ENCODE data around the gene SH3BP5L. TPM values are rescaled to one million over a fixed set of nuclear protein-coding genes. Genes with fewer than 3 reads are reported as not detected.

Gene SH3BP5L
- total and polyA plus RNA-seq, 2 of the 13 experiments (the other 11 are each of a cell fraction or from before 2014, with no cell fraction given) = 10.3 to 14.9 TPM

DNA sequence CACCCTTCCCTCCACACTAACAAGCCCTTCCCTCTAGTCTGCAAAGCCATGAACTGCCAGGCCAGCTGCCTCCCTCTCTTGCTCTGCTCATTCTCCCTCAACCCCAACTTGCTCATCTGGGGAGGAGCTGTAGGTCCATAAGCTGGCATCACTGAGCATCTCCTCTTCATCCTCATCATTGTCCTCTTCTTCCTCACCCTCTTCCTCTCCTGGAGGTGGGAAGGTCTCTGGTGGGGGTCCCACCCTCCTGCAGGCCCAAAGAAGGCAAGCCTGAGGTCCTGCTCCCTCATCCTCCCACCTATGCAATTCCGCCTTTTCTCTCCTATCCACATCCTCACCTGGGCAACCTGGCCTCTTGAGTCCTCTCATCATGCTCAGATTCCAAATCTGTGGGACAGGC is 30.5 kb upstream of the SH3BP5L start (continued):
- no peak for TF ChIP-seq ZNF343 (CRISPR knock-in tag; IDR thresholded peaks at IDR 0.05)
- TF ChIP-seq, protein P1, sequence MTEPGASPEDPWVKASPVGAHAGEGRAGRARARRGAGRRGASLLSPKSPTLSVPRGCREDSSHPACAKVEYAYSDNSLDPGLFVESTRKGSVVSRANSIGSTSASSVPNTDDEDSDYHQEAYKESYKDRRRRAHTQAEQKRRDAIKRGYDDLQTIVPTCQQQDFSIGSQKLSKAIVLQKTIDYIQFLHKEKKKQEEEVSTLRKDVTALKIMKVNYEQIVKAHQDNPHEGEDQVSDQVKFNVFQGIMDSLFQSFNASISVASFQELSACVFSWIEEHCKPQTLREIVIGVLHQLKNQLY (CRISPR knock-in tag; IDR thresholded peaks at IDR 0.05) = no peak
- TF ChIP-seq, protein P2, sequence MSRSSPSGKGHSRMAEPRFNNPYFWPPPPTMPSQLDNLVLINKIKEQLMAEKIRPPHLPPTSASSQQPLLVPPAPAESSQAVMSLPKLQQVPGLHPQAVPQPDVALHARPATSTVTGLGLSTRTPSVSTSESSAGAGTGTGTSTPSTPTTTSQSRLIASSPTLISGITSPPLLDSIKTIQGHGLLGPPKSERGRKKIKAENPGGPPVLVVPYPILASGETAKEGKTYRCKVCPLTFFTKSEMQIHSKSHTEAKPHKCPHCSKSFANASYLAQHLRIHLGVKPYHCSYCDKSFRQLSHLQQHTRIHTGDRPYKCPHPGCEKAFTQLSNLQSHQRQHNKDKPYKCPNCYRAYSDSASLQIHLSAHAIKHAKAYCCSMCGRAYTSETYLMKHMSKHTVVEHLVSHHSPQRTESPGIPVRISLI (CRISPR knock-in tag; IDR thresholded peaks at IDR 0.05; ENCODE audit: borderline replicate concordance) = no peak
- no peak for TF ChIP-seq KMT2B (CRISPR knock-in tag; IDR thresholded peaks at IDR 0.05)
- TF ChIP-seq CREM (IDR thresholded peaks at IDR 0.05) = no peak
- no peak for TF ChIP-seq CREM (CRISPR knock-in tag; IDR thresholded peaks at IDR 0.05)
- TF ChIP-seq ZSCAN12 (CRISPR knock-in tag; IDR thresholded peaks at IDR 0.05) = no peak

DNA sequence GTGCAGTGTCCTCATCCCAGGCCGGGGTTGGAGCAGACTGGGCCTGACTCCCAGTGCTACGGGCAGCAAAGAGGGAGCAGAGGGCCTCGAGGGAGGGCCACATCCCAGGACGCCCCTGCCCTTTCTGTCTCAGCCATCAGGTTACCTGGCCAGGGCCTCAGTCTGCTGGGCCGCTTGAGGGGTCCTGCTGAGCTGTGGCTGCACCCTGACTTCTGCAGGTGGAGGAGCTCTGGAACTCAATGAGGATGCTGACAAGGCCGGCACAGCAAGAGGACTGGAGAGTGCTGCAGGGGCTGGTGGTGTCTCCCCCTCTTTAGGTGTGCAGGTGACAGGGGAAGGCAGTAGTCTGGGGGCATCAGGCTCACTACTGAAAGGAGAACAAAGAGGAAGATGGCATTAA is 29.9 kb upstream of the SH3BP5L start:
- H3K4me2 ChIP-seq (ENCODE audit: low read depth, low read length) = no peak overlapping the region
- no peak for FAIRE-seq
- 0 out of 2 replicates have a peak, but pooled peaks cover 3% of the 10 kb centered on the region for H4K20me1 ChIP-seq (ENCODE audit: insufficient read depth, low read length)
- CTCF ChIA-PET (ENCODE audit: low intra/inter-chr PET ratio, low total read pairs) = no interaction called here
- H3K36me3 ChIP-seq (replicated peaks in 1 of 2; ENCODE audit: control insufficient read depth in 1 of 2, insufficient read depth in 2 of 2, low read length in 2 of 2) = peaks cover 14 to 44% of the 10 kb centered on the region in 2 experiments
- no peak overlapping the region for H3K4me3 ChIP-seq (replicated peaks in 1 of 3; ENCODE audit: insufficient read depth in 1 of 3, low read depth in 2 of 3, low read length in 3 of 3)
- no peak overlapping the region for H2AFZ ChIP-seq (ENCODE audit: low read length)
- H3K9me3 ChIP-seq (ENCODE audit: low read length) = no peaks in the 10 kb centered on the region
- POLR2A ChIA-PET = no interaction called here
- no TSS peak for BruUV-seq (replicated peaks)
- H3K27me3 ChIP-seq (ENCODE audit: control insufficient read depth in 1 of 2, insufficient read depth in 2 of 2, low read length in 2 of 2) = no peaks in the 10 kb centered on the region; a peak in 1 of 5 replicates
- WGBS (ENCODE audit: low lambda C conversion rate) = 95% methylated on average over 5 of the region's 6 CpGs
- intact Hi-C loops (cut with micrococcal nuclease; ENCODE audit: unreplicated experiment) (no loop called here), in situ Hi-C loops (cut with HindIII; ENCODE audit: extremely low pct_ligation_motif_present, low pct_unique_long_range_greater_than_20kb) (no loop called here)
- DNase-seq (ENCODE audit: low spot score) = no peak
- H3K79me2 ChIP-seq (ENCODE audit: insufficient read depth, low read length) = peaks cover 18% of the 10 kb centered on the region
- ATAC-seq = no peak
- H3K4me1 ChIP-seq (ENCODE audit: insufficient read depth, low read length) = peaks cover 37% of the 10 kb centered on the region
- no peak overlapping the region for H3K9ac ChIP-seq (ENCODE audit: insufficient read depth, low read depth, low read length)
- H3K27ac ChIP-seq (ENCODE audit: extremely low read length, insufficient read depth, low read length) = no peak overlapping the region
- TF ChIP-seq ZFP1 (CRISPR knock-in tag; IDR thresholded peaks at IDR 0.05) = no peak
- no peak for TF ChIP-seq EHMT2 (IDR thresholded peaks at IDR 0.05; ENCODE audit: borderline replicate concordance, low read depth, low read length)
- TF ChIP-seq, protein P3, sequence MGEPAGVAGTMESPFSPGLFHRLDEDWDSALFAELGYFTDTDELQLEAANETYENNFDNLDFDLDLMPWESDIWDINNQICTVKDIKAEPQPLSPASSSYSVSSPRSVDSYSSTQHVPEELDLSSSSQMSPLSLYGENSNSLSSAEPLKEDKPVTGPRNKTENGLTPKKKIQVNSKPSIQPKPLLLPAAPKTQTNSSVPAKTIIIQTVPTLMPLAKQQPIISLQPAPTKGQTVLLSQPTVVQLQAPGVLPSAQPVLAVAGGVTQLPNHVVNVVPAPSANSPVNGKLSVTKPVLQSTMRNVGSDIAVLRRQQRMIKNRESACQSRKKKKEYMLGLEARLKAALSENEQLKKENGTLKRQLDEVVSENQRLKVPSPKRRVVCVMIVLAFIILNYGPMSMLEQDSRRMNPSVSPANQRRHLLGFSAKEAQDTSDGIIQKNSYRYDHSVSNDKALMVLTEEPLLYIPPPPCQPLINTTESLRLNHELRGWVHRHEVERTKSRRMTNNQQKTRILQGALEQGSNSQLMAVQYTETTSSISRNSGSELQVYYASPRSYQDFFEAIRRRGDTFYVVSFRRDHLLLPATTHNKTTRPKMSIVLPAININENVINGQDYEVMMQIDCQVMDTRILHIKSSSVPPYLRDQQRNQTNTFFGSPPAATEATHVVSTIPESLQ (CRISPR knock-in tag; conservative IDR thresholded peaks at IDR 0.05) = no peak
- TF ChIP-seq, protein P4, sequence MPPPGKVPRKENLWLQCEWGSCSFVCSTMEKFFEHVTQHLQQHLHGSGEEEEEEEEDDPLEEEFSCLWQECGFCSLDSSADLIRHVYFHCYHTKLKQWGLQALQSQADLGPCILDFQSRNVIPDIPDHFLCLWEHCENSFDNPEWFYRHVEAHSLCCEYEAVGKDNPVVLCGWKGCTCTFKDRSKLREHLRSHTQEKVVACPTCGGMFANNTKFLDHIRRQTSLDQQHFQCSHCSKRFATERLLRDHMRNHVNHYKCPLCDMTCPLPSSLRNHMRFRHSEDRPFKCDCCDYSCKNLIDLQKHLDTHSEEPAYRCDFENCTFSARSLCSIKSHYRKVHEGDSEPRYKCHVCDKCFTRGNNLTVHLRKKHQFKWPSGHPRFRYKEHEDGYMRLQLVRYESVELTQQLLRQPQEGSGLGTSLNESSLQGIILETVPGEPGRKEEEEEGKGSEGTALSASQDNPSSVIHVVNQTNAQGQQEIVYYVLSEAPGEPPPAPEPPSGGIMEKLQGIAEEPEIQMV (CRISPR knock-in tag; IDR thresholded peaks at IDR 0.05; ENCODE audit: low read depth) = no peak
- TF ChIP-seq MZF1 (CRISPR knock-in tag; IDR thresholded peaks at IDR 0.05; ENCODE audit: borderline replicate concordance) = no peak
- TF ChIP-seq, protein P5, sequence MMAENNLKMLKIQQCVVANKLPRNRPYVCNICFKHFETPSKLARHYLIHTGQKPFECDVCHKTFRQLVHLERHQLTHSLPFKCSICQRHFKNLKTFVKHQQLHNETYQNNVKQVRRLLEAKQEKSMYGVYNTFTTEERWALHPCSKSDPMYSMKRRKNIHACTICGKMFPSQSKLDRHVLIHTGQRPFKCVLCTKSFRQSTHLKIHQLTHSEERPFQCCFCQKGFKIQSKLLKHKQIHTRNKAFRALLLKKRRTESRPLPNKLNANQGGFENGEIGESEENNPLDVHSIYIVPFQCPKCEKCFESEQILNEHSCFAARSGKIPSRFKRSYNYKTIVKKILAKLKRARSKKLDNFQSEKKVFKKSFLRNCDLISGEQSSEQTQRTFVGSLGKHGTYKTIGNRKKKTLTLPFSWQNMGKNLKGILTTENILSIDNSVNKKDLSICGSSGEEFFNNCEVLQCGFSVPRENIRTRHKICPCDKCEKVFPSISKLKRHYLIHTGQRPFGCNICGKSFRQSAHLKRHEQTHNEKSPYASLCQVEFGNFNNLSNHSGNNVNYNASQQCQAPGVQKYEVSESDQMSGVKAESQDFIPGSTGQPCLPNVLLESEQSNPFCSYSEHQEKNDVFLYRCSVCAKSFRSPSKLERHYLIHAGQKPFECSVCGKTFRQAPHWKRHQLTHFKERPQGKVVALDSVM (CRISPR knock-in tag; IDR thresholded peaks at IDR 0.05) = no peak
- no peak for TF ChIP-seq ZNF382 (CRISPR knock-in tag; IDR thresholded peaks at IDR 0.05; ENCODE audit: borderline replicate concordance)
- no peak for TF ChIP-seq SP4 (CRISPR knock-in tag; IDR thresholded peaks at IDR 0.05)
- no peak for TF ChIP-seq ZSCAN30 (CRISPR knock-in tag; IDR thresholded peaks at IDR 0.05)
- TF ChIP-seq, protein P6, sequence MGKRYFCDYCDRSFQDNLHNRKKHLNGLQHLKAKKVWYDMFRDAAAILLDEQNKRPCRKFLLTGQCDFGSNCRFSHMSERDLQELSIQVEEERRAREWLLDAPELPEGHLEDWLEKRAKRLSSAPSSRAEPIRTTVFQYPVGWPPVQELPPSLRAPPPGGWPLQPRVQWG (CRISPR knock-in tag; IDR thresholded peaks at IDR 0.05; ENCODE audit: borderline replicate concordance, low read depth) = no peak
